Colonic mucosa (tissue), 4 donors: ENCODE data around the gene SYT12. TPM values are rescaled to one million over a fixed set of nuclear protein-coding genes. Genes with fewer than 3 reads are reported as not detected.

Experiments used
- DNase-seq: peaks from one replicate; pipeline ENCODE4 v3.0.0-alpha.2; 2020
- H3K27ac ChIP-seq: fragments of 200-600 bp; one replicate; pipeline ENCODE4 v1.8.0; 2021
- H3K27me3 ChIP-seq: fragments of 200-600 bp; one replicate; pipeline ENCODE4 v1.8.0; 2021
- H3K36me3 ChIP-seq: fragments of 200-600 bp; one replicate; pipeline ENCODE4 v1.8.0; 2021
- H3K4me1 ChIP-seq: fragments of 200-600 bp; one replicate; pipeline ENCODE4 v1.8.0; 2021; ENCODE audit warnings: mild to moderate bottlenecking
- H3K4me3 ChIP-seq: fragments of 200-600 bp; one replicate; pipeline ENCODE4 v1.8.0; 2021
- H3K9ac ChIP-seq, 2 donors: one replicate each; pipeline ENCODE4 v1.7.0; 2013; ENCODE audit warnings: control low read depth in 2 of 2, low read depth in 2 of 2, low read length in 2 of 2
- H3K9me3 ChIP-seq: fragments of 200-600 bp; one replicate; pipeline ENCODE4 v1.8.0; 2021
- CTCF ChIP-seq: fragments of 200-600 bp; IDR thresholded peaks from one replicate; pipeline ENCODE4 v1.8.0; 2022; ENCODE audit warnings: antibody characterized with exemption, mild to moderate bottlenecking
- intact Hi-C: fragments of 100-400 bp; cut with DNase I; formaldehyde crosslinking; loops from one replicate; pipeline ENCODE4 v1.14.1; 2022
- total RNA-seq, 2 donors: library from RNA; stranded (reverse); fragmentation: NEBNext Ultra II Directional in 1 of 2; extraction: Animal tissue kit (Norgen Biotek cat#: 25700) in 1 of 2; gene quantifications; one replicate each; pipeline ENCODE4 v1.2.1, GENCODE V29; 2021
- donor health status: healthy.
- donor health status: DM: no; HTN: no; CAD: no.
- donor health status: DM: no; HTN: no; CAD: no.

SYT12 gene
- total RNA-seq, 2 donors from 2014 or later: 0.29 to 3.4 TPM

GRCh38 chr11:67050139-67050538, 27.2 kb downstream of the SYT12 start:
- H3K4me3 ChIP-seq: no peak overlapping the region
- H3K9me3 ChIP-seq: no peaks in the 10 kb centered on the region
- TF ChIP-seq CTCF: no peak
- peaks cover 6% of the 10 kb centered on the region for H3K4me1 ChIP-seq
- no peak overlapping the region for H3K9ac ChIP-seq
- intact Hi-C loops: no loop called here
- H3K27ac ChIP-seq: no peak overlapping the region
- no peaks in the 10 kb centered on the region for H3K36me3 ChIP-seq
- H3K27me3 ChIP-seq: no peaks in the 10 kb centered on the region
- DNase-seq: no peak

DNA sequence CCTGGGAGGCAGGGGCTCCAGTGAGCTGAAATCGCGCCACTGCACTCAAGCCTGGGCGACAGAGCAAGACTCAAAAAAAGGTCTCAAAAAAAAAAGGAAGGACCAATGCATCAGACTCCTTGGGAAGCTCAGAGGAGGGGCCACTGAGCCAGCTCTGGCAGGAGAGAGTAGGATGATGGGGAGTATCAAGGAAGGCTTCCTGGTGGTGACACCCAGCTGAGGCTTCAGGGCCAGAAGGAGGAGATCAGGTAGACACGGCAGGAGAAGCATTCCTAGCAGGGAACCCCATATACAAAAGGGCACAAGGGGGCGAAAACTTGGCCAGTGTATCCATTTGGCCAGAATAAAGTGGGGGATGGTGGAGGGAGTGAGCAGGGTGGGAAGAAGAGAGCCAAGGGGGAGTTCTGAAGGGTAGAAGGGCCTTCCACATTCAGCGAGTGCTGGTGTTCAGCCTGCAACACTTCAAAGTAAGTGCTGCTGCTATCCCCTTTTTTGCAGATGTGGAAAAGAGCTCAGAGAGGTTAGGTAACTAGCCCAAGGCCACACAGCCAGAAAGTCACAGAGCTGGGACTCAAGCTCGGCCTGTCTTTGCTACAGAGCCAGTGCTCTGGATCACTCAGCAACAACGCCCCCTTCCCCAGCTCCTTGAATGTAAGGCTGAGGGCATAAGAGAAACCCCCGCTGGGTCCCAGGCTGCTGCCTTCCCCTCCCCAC, 28.4 kb downstream of the SYT12 start:
- DNase-seq: no peak
- Histone ChIP-seq H3K9me3 (no peaks in the 10 kb centered on the region), H3K9ac (no peak overlapping the region), H3K27ac (no peak overlapping the region), H3K27me3 (no peaks in the 10 kb centered on the region), H3K4me3 (no peak overlapping the region), H3K36me3 (no peaks in the 10 kb centered on the region), H3K4me1 (peaks cover 6% of the 10 kb centered on the region)
- intact Hi-C loops: no loop called here
- TF ChIP-seq CTCF: no peak

GRCh38 chr11:67051945-67052488, 29.1 kb downstream of the SYT12 start:
- Histone ChIP-seq H3K27me3 (no peaks in the 10 kb centered on the region), H3K9me3 (no peaks in the 10 kb centered on the region), H3K4me1 (peaks cover 6% of the 10 kb centered on the region), H3K27ac (no peak overlapping the region), H3K36me3 (no peaks in the 10 kb centered on the region), H3K9ac (no peak overlapping the region), H3K4me3 (no peak overlapping the region)
- intact Hi-C loops: no loop called here
- no peak for DNase-seq
- TF ChIP-seq CTCF: no peak

DNA sequence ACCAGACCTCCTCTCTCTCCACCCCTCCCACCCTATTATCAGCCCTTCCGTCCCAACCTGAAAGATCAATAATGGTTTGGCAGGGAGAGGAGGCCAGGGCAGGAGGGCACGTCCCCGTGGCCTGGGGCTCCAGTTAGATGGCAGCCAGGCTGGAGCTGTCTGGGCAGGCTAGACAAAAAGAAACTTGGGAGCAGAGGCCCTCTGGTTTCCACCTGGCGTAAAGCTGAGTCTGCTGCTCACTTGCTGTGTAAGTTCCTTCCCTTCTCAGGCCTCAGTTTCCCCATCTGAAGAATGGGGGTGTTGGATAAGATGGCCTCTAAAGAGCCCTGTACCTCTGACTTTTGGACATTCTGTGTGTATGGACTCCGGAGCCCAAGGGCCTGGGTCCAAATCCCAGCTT, 30.0 kb downstream of the SYT12 start:
- Histone ChIP-seq H3K27ac (no peak overlapping the region), H3K27me3 (no peaks in the 10 kb centered on the region), H3K9me3 (no peaks in the 10 kb centered on the region), H3K36me3 (no peaks in the 10 kb centered on the region), H3K4me3 (no peak overlapping the region), H3K4me1 (peaks cover 6% of the 10 kb centered on the region), H3K9ac (no peak overlapping the region)
- intact Hi-C loops: no loop called here
- no peak for DNase-seq
- no peak for TF ChIP-seq CTCF

- Histone ChIP-seq H3K36me3 (no peaks in the 10 kb centered on the region), H3K27ac (no peak overlapping the region), H3K4me3 (no peak overlapping the region), H3K9me3 (no peaks in the 10 kb centered on the region), H3K4me1 (peaks cover 6% of the 10 kb centered on the region), H3K9ac (no peak overlapping the region), H3K27me3 (no peaks in the 10 kb centered on the region)
- peak; percentile 69 for DNase-seq
- peak; percentile 72 for TF ChIP-seq CTCF
- intact Hi-C loops: no loop called here
These were observed 31.0 kb downstream of the SYT12 start for GRCh38 chr11:67053896-67054329.
